Sciatic nerve (tissue), 2 donors: ENCODE data around the gene ABCB6. TPM values are rescaled to one million over a fixed set of nuclear protein-coding genes. Genes with fewer than 3 reads are reported as not detected.

Source experiments
- ATAC-seq: fragments of 200-7000 bp; cut with Tn5 transposase; one replicate; pipeline ENCODE4 v1.9.1; 2020; ENCODE audit warnings: mild to moderate bottlenecking, moderate library complexity
- DNase-seq: peaks from one replicate; pipeline ENCODE4 v3.0.0-alpha.2; 2020; ENCODE audit warnings: low spot score
- intact Hi-C: fragments of 100-400 bp; cut with DNase I; formaldehyde crosslinking; loops from one replicate; pipeline ENCODE4 v1.14.2; 2022
- total RNA-seq: library from RNA; stranded (reverse); fragmentation: NEBNext Ultra II Directional; extraction: Animal tissue kit (Norgen Biotek cat#: 25700); gene quantifications from one replicate; pipeline ENCODE4 v1.2.1, GENCODE V29; 2021
- donor health status: DM: no; HTN: no; CAD: no.
- donor health status: DM: no; HTN: no; CAD: no.

ABCB6 gene
- total RNA-seq, 1 donor from 2014 or later, result 32.6 TPM

DNA sequence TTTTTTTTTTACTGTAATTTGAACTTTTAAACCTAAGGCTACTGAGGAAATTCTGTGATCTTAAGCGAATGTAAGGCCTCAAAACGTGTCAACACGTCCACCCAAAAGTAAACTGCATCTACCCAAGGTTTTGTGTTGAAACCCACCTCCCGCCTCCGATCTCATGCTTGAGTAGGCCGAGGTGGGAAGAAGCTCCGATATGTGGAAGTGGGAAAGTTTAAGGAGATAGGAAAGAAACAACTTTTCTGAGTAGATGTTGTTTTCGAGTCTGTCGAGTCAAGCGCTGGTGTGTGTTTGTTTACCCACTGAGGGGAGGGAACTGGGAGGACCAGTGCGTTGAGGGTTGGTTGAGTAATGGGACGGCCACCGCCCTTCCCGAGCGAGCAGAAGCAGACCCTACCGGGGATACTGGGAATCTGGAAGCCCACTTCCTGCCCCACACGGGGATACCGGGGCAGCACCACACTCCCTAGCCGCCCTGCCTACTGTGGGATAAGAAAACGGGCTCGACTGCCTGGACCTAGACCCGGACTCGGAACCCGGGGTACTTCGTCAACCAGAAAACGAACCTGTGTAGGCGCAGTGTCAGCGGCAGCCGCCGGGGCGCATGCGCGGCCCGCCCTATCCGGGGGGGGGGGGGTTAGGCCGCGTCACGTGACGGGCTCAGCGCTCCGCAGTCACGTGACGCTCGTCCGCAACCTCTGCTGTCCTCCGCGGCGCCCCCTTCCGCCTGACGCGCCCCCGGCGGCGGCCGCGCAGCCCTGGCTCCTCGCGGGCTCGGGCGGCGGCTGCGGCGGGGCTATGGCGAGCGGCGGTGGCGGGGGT is 41.0 kb downstream of the ABCB6 start, which contains the start of gene RETREG2:
Gene RETREG2, plus strand, starts transcription at position 724 of the 825 bp plus-strand sequence. Its CDS starts 78 bp downstream, at position 802.
- DNase-seq (peak; percentile 91), ATAC-seq (peak; percentile 95)
- intact Hi-C loops, result loop anchor here (5.0 kb wide), 1 partner anchor 40 kb away; the partner anchor contains the start of gene ABCB6

DNA sequence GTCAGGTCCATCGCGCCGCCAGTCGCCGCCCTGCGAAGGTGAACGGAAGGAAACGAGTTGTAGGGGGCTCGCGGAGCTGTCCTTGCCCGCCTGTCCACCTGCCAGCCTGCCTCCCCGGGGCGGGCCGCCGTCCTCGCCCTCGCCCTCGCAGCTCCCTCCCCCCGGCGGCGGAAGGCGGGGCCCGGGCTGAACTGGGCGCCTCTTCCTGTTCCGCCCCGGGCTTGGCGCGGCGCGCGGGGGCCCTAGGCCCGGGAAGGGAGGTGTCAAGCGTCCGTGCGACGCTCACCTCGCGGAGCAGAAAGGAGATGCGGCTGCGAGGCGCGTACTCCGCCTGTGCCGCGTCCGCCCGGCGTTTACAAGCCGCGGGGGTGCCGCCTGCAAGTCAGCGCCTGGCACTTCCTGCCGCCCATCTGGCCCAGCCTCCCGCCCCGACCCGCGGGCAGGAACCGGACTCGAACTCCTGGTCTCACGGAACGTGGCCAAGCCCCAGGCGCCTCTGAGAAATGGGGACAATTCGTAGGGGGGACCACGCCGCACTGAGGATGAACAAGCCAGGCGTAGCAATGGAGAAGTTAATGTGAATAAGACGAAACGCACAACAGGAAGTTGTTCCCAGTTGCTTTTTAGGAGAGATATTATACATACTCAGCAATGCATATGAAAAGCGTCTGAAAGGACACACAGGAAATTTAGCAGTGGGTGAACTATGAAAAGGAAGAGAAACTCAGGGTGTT is 41.8 kb downstream of the ABCB6 start, which contains the start of gene CNPPD1:
Gene CNPPD1, minus strand, starts transcription at position 108 of the 734 bp plus-strand sequence. Its CDS starts 97 bp downstream, at position 11.
- ATAC-seq, result peak; percentile 90

DNA sequence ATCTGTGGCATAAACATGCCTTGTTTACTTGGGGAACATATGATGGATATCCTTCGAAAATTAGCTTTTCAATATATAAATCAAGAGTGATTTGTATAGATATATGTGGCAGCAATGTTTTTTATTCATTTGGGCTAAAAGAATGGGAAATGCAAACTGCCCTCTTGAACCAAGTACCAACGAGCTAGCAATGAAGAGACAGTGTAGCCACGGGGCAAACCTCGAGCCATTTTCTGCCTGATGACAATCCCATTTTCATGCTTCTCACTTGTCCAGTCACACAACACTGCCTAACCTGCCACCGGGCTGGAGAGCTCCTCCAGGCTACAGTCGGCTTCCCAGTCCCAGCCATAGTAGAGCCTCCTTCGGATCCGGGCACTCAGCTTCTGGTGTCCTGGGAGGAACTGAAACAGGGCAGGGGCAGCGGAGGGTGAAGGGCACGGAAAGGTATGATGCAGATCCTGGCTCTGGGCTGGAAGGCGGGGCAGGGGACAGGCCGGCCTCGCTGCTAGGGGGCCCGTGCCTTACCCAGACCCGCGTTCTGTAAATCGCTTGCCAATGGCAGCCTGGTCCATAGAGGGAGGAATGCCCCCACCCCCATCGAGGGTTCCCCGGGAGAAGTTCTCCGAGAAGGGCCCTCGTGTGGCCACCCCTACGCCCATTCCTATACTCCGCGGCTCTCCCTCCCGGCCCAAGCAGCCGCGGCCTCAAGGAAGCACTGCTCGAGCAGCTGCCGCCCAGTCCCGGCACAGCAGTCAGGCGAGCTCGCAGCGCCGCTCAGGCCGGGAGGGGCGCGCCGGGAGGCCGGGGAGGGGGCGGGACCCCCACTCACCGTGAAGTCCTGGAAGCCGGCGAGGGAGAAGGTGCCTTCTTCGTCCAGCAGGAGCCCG is 42.6 kb downstream of the ABCB6 start:
- peak; percentile 23 for ATAC-seq
- intact Hi-C loops, result loop anchor here (5.0 kb wide), 1 partner anchor 41 kb away; the partner anchor contains the start of gene ABCB6

More for the DNA sequence above, 41.8 kb downstream of the ABCB6 start, which contains the start of gene CNPPD1:
- intact Hi-C loops, result loop anchor here (5.0 kb wide), 1 partner anchor 40 kb away; the partner anchor contains the start of gene ABCB6
- peak; percentile 94 for DNase-seq

DNA sequence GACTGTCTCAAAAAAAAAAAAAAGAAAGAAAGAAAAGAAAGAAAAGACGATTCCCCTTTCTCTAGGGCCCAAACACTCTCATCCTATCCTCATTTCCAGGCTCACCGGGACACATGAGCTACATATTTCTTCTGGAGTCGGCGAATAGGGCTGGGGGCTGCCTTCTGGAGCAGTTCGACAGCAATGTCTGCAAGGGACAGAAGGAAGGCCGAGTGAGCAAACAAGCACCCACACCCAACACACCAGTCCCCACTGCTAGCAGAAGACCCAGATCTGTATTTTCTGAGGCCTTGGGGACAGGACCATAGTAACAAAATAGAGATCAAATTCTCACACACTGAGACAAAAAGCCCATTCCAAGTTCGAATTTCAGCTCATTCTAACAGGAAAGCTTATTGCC is 43.3 kb downstream of the ABCB6 start:
- intact Hi-C loops, result loop anchor here (5.0 kb wide), 1 partner anchor 42 kb away; the partner anchor contains the start of gene ABCB6
- no peak for DNase-seq
- ATAC-seq, result no peak

More for the DNA sequence above, 42.6 kb downstream of the ABCB6 start:
- peak; percentile 77 for DNase-seq

DNA sequence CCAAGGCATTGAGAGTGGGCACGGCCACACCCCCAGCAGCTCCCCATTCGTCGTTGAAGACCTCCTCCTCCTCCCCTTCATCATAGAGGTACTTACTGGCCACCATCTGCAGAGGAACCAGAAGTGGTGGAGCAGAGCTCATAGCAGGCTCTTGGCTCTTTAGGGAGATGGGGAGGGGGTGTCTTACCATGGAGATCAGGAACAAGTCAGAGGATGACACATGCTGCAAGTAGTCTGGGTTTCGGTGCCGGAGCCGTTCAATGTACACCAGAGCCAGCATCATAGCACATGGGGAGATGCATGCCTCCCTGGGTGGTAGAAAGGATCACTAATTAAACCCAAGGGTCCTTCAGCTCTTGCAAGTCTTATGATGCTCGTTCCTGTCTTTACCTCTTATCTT is 44.0 kb downstream of the ABCB6 start:
- DNase-seq (no peak), ATAC-seq (no peak)
- intact Hi-C loops, result loop anchor here (5.0 kb wide), 1 partner anchor 42 kb away; the partner anchor contains the start of gene ABCB6

DNA sequence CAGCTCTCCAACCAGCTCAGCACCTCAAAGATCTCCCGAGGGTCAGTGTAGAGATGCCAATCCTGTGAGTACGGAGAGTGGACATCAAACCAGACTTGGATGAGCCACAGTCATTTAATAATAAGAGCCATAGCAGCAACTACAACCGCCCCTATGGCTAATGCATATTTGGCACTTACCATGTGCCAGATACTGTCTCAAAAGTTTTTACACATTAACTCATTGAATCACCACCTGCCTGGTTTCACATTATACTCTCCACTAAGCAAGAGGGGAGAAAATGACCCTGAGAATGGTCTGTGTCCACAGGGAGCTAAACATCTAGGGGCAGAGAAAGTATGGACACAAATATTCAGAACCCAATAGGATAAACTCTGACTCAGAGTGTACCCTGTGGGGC is 44.6 kb downstream of the ABCB6 start:
- DNase-seq (no peak), ATAC-seq (no peak)
- intact Hi-C loops, result no loop called here

DNA sequence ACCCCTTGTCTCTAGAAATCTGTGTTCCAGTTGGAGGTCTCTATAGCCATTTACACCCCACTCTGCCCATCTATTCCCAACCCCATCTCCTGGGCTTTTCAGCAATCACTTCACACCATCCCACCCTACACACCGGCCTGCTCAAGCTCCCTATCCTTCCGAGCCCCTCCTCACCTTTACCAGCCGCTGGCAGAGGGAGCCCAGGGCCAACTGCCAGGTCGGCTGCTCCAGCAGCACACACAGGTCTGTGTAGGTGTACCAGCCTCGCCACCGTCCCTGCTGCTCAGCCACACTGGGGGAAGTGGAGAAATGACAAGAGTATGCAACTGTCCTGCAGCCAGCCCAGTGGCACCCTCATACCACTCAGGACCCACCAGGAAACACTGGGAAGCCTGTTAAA is 45.6 kb downstream of the ABCB6 start:
- DNase-seq (no peak), ATAC-seq (no peak)
- intact Hi-C loops, result no loop called here

DNA sequence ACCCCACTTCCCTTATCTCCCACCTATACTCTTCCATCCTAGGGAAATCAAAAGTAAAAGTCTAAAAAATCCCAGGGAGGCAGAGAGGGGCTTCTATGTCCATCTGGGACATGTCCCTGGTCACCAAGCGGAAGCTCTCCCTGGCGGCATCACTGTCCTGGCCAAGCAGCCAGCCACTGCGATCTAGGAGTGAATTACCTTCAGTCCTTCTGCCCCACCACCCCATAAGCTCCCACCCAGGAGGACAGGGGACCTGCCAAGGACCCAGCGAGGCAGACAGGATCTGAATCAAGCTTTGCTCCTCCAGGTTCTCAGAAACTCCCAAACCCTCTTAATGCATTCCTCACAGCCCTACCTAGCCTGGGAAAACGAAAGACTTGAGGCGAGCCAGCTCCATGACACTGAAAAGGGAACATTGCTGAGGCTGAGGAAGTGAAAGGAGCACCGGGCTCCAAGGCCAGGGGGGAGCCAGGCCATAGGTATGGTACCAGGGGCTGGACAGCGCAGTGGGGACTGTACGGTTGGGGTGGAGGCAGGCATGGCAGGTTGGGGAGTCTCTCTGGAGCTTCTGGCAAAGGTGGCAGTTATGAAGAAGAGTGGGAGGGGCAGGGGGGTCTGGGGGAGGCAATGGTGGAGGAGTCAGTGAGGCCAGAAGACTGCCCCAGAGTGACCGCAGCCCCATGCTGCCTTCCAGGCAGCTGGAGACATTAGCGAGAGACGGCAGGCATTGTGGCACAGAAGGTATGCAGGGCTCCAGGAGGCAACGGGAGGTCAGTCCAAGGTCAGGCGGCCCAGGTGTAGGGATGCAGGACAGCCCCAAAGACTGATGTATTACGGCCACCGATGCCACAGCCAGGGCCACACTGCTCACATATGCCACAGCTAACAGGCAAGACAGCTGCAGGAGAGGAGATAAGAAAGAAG is 46.3 kb downstream of the ABCB6 start:
- no peak for ATAC-seq
- intact Hi-C loops, result no loop called here
- DNase-seq, result no peak

DNA sequence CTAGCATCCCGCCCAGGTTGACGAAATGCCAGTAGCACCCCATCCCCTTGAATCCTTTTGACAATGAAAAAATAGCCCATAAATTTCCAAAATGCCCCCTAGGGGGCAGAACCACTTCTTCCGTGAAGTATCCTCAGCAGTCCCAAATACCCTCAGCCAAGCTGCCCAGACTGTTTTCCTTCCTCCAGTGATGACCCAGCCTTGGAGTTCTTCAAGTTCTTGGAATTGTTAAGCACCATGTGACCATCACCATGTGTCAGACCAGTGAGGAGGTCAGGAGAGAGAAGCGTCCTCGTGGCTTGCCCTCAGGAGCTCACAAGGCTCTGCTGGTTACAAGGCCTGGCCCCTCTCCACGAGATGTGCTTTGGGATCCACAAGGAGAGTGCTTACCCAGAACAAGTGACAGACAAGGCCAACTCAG is 47.5 kb downstream of the ABCB6 start:
- peak; percentile 95 for ATAC-seq
- peak; percentile 74 for DNase-seq
- intact Hi-C loops, result no loop called here

DNA sequence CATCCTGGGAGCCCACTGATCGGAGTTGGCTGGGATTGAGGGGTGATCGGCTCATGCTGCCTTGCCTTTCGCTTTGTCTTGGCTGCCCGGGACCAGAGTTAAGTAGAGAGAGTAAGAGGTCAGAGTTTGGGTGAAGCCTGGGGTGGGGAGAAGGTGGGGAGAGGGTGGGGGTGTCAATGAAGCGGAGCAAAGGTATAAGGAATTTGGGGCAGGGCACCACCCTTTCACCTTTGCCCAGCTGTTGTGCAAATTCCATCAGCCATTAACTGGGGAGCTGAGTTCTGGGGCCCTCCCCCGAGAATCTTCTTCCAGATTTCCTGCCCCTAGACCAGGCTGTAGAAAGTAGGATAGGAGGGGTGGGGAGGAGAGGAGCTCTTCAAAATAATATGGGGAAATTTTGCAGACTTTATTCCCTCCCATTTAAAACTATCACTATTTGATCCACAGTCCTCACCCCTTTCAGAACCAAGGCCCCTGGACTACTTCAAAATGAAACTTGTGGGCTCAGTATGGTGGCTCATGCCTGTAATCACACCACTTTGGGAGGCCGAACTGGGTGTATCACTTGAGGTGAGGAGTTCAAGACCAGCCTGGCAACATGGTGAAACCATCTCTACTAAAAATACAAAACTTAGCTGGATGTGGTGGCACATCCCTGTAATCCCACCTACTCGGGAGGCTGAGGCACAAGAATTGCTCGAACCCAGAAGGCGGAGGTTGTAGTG is 48.7 kb downstream of the ABCB6 start, which contains the start of gene SLC23A3:
Gene SLC23A3, minus strand, starts transcription at position 100 of the 725 bp plus-strand sequence. Its CDS starts 45 bp downstream, at position 55.
- intact Hi-C loops, result no loop called here
- ATAC-seq (no peak), DNase-seq (no peak)

DNA sequence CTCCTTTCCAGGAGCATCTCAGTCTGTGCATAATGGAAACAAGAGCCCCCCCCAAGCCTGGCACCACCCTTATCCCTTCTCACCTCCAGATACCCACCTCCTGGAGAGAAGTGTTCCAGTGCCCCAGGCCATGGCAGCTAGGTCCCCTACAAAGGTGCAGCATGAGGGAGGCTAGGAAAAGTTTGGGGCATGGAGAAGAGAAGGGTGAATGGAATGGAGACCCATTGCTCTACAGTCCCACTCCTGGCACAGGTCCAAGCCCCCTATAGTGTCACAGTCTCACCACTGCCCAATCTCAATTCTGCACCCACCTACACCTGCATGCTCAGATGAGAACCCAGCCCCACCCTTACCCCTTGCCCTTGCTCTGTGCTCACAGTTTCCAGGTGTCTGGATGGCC is 49.8 kb downstream of the ABCB6 start:
- intact Hi-C loops, result no loop called here
- ATAC-seq (no peak), DNase-seq (no peak)

DNA sequence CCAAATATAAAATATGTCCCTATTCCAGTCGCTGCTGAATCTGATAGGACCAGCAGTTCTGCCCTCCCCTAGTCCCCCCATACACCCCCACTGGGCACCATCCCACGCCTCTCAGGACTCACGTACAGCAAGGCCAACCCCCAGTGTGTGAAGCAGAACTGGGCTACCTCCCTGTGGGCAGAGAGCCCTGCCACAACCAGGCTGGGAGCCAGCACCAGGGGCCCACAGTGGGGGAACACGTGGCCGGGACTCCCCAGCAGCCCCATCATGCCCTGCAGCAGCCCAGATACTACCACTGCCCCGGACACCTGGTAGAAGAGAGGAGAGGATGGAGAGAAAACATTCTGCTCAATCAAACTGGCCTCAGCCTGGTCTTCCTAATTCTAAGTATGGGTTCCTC is 50.2 kb downstream of the ABCB6 start:
- ATAC-seq (no peak), DNase-seq (no peak)
- intact Hi-C loops, result no loop called here

DNA sequence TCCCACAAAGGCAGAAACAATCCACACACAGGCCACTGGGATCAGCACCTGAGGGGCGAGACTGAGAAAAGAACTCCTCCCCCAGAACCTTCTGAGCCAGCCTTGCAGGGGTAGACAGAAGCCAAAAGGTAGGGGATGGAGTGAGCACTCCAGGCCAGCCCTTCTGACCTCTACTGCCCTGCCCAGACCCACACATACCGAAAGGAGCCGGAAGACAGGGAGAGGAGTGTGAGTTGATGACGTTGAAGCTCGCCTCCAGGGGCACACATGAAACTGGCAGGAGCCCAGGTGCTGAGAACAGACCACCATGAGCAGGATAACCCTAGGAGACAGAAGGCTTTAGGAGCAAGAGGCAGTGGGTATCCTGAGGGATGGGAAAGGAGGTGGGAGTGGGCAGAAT is 50.8 kb downstream of the ABCB6 start:
- intact Hi-C loops, result no loop called here
- no peak for ATAC-seq
- DNase-seq, result no peak

DNA sequence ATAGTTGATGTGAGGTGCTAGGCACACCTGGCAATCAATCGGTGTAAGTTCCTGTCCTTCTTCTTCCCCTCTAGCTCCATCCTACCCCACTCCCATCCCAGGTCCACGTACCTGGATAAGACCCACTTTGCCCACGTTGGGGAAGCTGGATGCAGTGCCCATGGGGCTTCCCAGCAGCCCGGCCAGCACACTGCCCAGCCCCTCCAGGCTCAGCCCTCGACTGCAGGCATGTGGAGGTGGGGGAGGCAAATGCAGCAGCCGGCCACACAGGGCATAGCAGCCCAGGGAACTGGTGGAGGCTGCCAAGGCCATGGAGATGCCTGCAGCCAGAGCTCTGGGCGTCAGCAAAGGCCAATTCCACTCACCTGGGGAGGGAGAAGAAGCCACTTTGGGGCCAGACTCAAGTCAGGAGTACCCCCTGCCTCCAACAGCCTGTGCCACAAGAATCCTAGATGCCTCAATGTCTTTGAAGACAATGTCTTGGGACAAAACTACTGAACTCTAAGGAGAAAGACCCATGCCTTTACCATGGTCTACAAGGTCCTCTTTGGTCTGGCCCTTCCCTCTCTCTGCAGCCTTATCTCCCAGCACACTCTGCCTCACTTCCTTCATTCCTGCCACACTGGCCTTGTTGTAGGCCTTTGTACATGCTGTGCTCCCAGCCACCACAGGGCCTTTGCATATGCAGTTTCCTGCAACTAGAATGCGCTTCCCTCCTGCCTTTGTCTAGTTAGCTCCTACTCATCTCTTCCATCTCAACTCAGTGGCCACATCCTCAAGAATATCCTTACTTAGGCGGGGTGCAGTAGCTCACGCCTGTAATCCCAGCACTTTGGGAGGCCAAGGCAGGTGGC is 53.5 kb downstream of the ABCB6 start:
- DNase-seq (no peak), ATAC-seq (no peak)
- intact Hi-C loops, result no loop called here

DNA sequence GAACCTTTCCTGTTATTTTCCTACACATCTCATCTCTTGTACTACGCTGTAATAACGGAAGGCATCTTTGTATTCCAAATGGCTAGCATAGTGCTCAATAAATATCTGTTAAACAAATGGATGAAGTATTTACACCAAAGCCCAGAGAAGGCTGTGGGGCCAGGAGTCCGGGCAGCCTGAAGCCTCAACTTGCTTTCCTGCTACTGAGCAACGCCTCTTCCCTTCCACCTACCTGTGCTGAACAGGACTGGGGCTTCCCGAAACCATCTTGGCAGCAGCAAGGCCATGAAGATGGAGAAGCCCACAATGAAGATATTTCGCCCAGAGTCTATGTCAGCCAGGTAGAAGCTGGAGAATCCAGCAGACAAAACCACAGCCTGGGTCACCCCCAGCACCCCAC is 55.6 kb downstream of the ABCB6 start:
- DNase-seq, result no peak
- intact Hi-C loops, result loop anchor here (5.0 kb wide), 1 partner anchor 134 kb away; no protein-coding TSS in a partner anchor
- ATAC-seq, result no peak

DNA sequence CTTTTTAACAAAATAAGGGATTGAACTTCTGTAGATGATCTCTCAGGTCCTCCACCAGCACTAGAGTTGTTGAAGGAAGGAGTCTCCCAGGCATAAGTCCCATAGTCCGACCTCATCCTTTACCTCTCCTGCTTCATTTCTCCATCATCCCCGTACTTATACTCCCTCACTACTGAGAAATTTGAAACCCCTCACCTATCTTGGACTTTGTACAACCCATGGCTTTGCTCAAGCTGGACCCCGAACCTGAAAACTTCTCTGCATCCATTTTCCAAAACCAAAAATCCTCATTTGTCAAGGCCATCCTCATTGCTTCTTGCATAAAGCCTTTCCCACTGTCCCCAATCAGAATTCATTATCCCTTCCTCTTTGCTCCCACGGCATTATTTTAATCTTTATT is 57.7 kb downstream of the ABCB6 start:
- ATAC-seq (no peak), DNase-seq (no peak)
- intact Hi-C loops, result loop anchor here (5.0 kb wide), 1 partner anchor 136 kb away; no protein-coding TSS in a partner anchor
